Retinal pigment epithelial cell (primary cell): Measurements from ENCODE around the gene RBMS3.

Source experiments
- DNase-seq: peaks from one replicate; pipeline ENCODE4 v3.0.0-alpha.2; 2010; ENCODE audit warnings: low read depth
- H3K4me3 ChIP-seq: 2 replicates; pipeline ENCODE4 v1.5.1; 2011; ENCODE audit warnings: mild to moderate bottlenecking, low read length, control low read depth, moderate library complexity
- CTCF ChIP-seq: conservative IDR thresholded peaks from 2 replicates; pipeline ENCODE4 v1.5.1; 2011; ENCODE audit warnings: low read depth, low read length, control low read depth, inconsistent platforms

The RBMS3 gene

GRCh38 chr3:29721789-29722188 is 440.9 kb downstream of the RBMS3 start:
- no peak overlapping the region for H3K4me3 ChIP-seq
- no peak for TF ChIP-seq CTCF
- DNase-seq = no peak

GRCh38 chr3:29731050-29731449 is 450.2 kb downstream of the RBMS3 start:
- H3K4me3 ChIP-seq = no peak overlapping the region
- TF ChIP-seq CTCF = no peak
- no peak for DNase-seq

DNA sequence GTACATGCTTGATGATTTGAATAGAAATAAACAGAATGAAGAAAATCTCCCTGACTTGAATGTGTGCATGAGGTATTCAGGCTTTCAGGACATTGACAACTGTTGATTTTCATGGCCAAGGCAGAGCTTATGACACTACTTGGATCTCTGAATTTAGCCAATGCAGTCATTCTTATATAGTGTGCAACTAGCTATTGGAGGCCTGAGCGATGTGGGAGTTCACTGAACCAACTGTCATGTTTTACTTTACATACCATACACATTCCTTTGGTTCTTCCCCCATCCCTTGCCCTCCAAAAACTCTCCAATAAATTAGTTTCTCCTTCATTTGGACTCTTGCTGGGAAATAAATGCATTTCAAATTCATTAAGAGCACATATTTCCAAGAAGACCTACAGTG is 460.4 kb downstream of the RBMS3 start:
- no peak for DNase-seq
- no peak overlapping the region for H3K4me3 ChIP-seq
- TF ChIP-seq CTCF = no peak

DNA sequence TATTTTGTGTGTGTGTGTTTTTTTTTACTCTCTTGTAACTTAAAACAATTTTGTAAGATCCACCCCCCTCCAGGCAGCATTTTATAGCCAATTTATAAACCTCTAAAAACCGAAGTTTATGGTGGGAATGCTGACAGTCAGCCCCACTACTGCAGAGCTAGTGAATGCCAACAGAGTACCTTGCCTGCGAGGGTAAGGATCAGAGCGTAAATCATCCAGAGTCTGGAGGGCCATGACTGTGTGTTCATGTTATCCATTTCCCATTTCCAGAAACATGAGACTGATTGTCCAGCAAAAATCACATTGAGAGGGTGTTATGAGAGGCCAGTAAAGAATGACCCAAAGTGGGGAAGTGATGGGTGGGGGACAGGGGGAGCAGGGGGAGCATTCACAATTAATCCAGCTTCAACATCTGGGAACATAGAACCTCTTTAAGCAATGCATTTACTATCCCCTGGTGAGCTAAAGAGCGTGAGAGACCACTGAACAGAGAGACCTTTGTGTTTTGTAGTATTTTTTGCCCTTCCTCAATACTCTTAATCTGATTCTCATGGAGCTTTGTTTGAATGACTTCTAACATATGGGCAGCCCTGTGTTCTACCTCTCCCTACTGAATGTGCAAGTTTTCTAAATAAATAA is 464.5 kb downstream of the RBMS3 start:
- no peak for TF ChIP-seq CTCF

DNA sequence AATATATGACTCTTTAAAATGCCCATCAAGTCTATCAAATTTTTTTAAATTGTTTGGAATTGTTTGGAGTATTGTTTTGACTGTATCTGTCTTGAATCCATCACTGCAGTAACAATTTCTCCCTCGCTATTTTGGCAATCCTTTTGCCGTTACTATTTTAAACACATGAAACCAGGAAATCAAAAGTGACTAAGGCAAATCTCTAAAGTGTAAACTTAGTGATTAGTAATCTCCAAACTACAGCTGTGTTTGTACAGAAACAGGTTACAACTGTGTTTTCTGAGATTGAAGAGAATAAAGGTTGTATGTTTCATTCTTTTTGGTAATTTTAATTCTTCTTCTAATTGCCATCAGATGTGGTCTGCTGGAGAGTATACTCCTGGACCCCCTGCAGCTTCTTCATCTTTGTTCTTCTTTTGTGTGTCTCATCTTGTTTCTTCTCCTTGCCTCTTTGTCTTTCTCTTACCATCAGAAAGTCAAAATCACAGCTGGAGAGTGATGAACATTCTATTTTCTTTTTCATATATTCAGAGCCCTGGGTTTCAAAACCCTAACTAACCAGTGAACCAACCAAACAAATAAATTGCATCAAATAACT is 465.4 kb downstream of the RBMS3 start:
- no peak for TF ChIP-seq CTCF
- H3K4me3 ChIP-seq = no peak overlapping the region
- DNase-seq = no peak

More for the DNA sequence above, 464.5 kb downstream of the RBMS3 start:
- H3K4me3 ChIP-seq = no peak overlapping the region
- DNase-seq = no peak

- no peak overlapping the region for H3K4me3 ChIP-seq
- TF ChIP-seq CTCF = no peak
- no peak for DNase-seq
These were observed 467.1 kb downstream of the RBMS3 start for GRCh38 chr3:29747991-29748390.

DNA sequence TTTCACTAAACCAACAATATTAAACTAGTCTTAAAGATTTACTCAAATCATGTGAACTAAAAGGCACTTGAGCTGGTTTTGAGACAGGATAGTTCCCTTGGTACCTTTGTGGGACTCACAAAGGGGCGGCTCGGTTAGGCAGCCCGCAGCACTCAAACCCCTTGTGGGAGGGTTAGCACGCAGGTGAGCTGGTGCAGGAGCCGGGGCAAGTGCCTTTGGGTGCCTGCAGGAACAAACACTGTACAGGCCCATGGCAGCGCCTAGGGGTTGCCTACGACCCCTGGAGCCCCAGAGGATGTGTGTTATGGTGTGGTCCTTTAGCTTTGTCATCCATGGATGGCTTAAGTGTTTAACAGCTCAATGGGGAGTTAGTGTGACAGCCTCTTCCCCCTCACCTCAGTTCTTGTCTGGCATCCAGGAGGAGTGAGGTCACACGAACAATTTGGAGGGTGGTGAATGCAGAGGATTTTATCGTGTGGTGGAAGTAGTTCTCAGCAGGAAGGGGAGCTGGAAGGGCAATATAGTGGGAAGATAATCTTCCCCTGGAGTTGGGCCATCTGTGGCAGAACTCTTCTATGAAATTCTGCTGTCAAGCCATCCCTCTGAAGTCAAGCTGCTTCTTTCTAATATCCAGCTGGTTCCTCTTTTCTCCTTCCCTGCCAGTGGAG is 470.9 kb downstream of the RBMS3 start:
- DNase-seq = no peak
- TF ChIP-seq CTCF = no peak
- no peak overlapping the region for H3K4me3 ChIP-seq
